HEK293 (cell line): ENCODE data around the gene LZIC.
A peak's percentile ranks its signal among the peaks of the same experiment; 100 is the strongest.

Experiments used
- CTCF ChIA-PET: fragments of 350-600 bp; formaldehyde crosslinking; extraction: SDS; loops from one replicate; lab custom pipeline; 2021; ENCODE audit warnings: antibody characterized with exemption; lab: Yijun Ruan, JAX
- POLR2A ChIA-PET: fragments of 300-600 bp; formaldehyde crosslinking; extraction: SDS; loops from one replicate; lab custom pipeline; 2020; ENCODE audit warnings: antibody characterized with exemption, inconsistent platforms; lab: Yijun Ruan, JAX
- H3K27ac ChIP-seq: fragments of 200-500 bp; sonication (Bioruptor generic); 2 replicates; pipeline ENCODE4 v1.5.1; 2014; ENCODE audit warnings: low read depth, low read length, control low read depth, inconsistent platforms; ENCODE audit errors: extremely low read depth
- H3K36me3 ChIP-seq, 2 experiments: fragments of 200-500 bp in 1 of 2; sonication (Bioruptor generic) in 1 of 2; 1 replicate in 1 of 2; 2 replicates in 1 of 2; pipeline ENCODE4 v1.5.1; 2014 to 2017; ENCODE audit warnings: inconsistent platforms in 2 of 2, low read length in 2 of 2; ENCODE audit not compliant: control insufficient read depth in 2 of 2, insufficient read depth in 1 of 2
- H3K4me1 ChIP-seq: fragments of 200-500 bp; sonication (Bioruptor generic); 2 replicates; pipeline ENCODE4 v1.5.1; 2014; ENCODE audit warnings: mild to moderate bottlenecking, low read length, inconsistent platforms; ENCODE audit not compliant: control insufficient read depth, insufficient read depth
- H3K4me3 ChIP-seq: 2 replicates; pipeline ENCODE4 v1.5.1; 2011; ENCODE audit warnings: low read depth, mild to moderate bottlenecking, control low read depth, low read length, moderate library complexity
- H3K9me3 ChIP-seq: fragments of 200-500 bp; sonication (Bioruptor generic); 2 replicates; pipeline ENCODE4 v1.5.1; 2014; ENCODE audit warnings: low read depth, low read length, inconsistent platforms; ENCODE audit not compliant: control insufficient read depth, insufficient read depth
- GLI4 ChIP-seq: fragments of 450-650 bp; formaldehyde crosslinking; IDR thresholded peaks from 2 replicates; pipeline ENCODE4 v1.5.1; 2016; ENCODE audit warnings: missing biosample characterization, missing genetic modification characterization
- GLIS1 ChIP-seq: fragments of 450-650 bp; formaldehyde crosslinking; IDR thresholded peaks from 2 replicates; pipeline ENCODE4 v1.5.1; 2016; ENCODE audit warnings: missing biosample characterization, missing genetic modification characterization
- HOXA7 ChIP-seq: sonication (generic); formaldehyde crosslinking; IDR thresholded peaks from 2 replicates; pipeline ENCODE4 v1.8.1; 2022; ENCODE audit warnings: missing genetic modification reagents, borderline replicate concordance
- SCRT2 ChIP-seq: fragments of 450-650 bp; formaldehyde crosslinking; IDR thresholded peaks from 2 replicates; pipeline ENCODE4 v1.5.1; 2016; ENCODE audit warnings: missing biosample characterization, missing genetic modification characterization
- SETDB1 ChIP-seq: IDR thresholded peaks from one replicate; pipeline ENCODE4 v1.6.1; 2017; ENCODE audit warnings: mild to moderate bottlenecking, low read length, moderate library complexity, mixed read lengths; ENCODE audit not compliant: insufficient read length
- SP2 ChIP-seq: fragments of 450-650 bp; formaldehyde crosslinking; IDR thresholded peaks from 2 replicates; pipeline ENCODE4 v1.5.1; 2016; ENCODE audit warnings: missing biosample characterization, missing genetic modification characterization
- ZBTB1 ChIP-seq: fragments of 450-650 bp; formaldehyde crosslinking; IDR thresholded peaks from 2 replicates; pipeline ENCODE4 v1.5.1; 2016; ENCODE audit warnings: missing biosample characterization, missing genetic modification characterization
- ZBTB21 ChIP-seq: fragments of 450-650 bp; formaldehyde crosslinking; IDR thresholded peaks from 2 replicates; pipeline ENCODE4 v1.5.1; 2017; ENCODE audit warnings: missing biosample characterization, missing genetic modification characterization
- ZFHX2 ChIP-seq: fragments of 450-650 bp; formaldehyde crosslinking; conservative IDR thresholded peaks from 2 replicates; pipeline ENCODE4 v1.5.1; 2016; ENCODE audit warnings: missing biosample characterization, missing genetic modification characterization
- ZFP41 ChIP-seq: fragments of 450-650 bp; formaldehyde crosslinking; IDR thresholded peaks from 2 replicates; pipeline ENCODE4 v1.5.1; 2016; ENCODE audit warnings: missing biosample characterization, missing genetic modification characterization, borderline replicate concordance
- ZNF10 ChIP-seq: fragments of 450-650 bp; formaldehyde crosslinking; IDR thresholded peaks from 2 replicates; pipeline ENCODE4 v1.5.1; 2017; ENCODE audit warnings: missing biosample characterization, missing genetic modification characterization
- ZNF202 ChIP-seq: fragments of 450-650 bp; formaldehyde crosslinking; IDR thresholded peaks from 2 replicates; pipeline ENCODE4 v1.5.1; 2016; ENCODE audit warnings: missing biosample characterization, missing genetic modification characterization, borderline replicate concordance
- ZNF335 ChIP-seq: fragments of 450-650 bp; formaldehyde crosslinking; conservative IDR thresholded peaks from 2 replicates; pipeline ENCODE4 v1.5.1; 2016; ENCODE audit warnings: missing biosample characterization, missing genetic modification characterization
- ZNF423 ChIP-seq: fragments of 450-650 bp; formaldehyde crosslinking; IDR thresholded peaks from 2 replicates; pipeline ENCODE4 v1.5.1; 2016; ENCODE audit warnings: missing biosample characterization, missing genetic modification characterization
- ZNF549 ChIP-seq: fragments of 450-650 bp; IDR thresholded peaks from 2 replicates; pipeline ENCODE4 v1.5.1; 2018; ENCODE audit warnings: missing biosample characterization, missing genetic modification characterization, mild to moderate bottlenecking, inconsistent platforms, moderate library complexity
- ZNF624 ChIP-seq: fragments of 450-650 bp; formaldehyde crosslinking; IDR thresholded peaks from 2 replicates; pipeline ENCODE4 v1.5.1; 2017; ENCODE audit warnings: missing biosample characterization, missing genetic modification characterization
- ZNF707 ChIP-seq: fragments of 450-650 bp; formaldehyde crosslinking; IDR thresholded peaks from 2 replicates; pipeline ENCODE4 v1.5.1; 2016; ENCODE audit warnings: missing biosample characterization, missing genetic modification characterization
- ZSCAN30 ChIP-seq: fragments of 450-650 bp; IDR thresholded peaks from 2 replicates; pipeline ENCODE4 v1.5.1; 2018; ENCODE audit warnings: missing biosample characterization, mild to moderate bottlenecking, missing genetic modification characterization, moderate library complexity
- TF ChIP-seq, protein P1 (sequence below): fragments of 450-650 bp; formaldehyde crosslinking; IDR thresholded peaks from 2 replicates; pipeline ENCODE4 v1.5.1; 2016; ENCODE audit warnings: missing biosample characterization, missing genetic modification characterization
- TF ChIP-seq, protein P2 (sequence below): fragments of 450-650 bp; formaldehyde crosslinking; IDR thresholded peaks from 2 replicates; pipeline ENCODE4 v1.5.1; 2016; ENCODE audit warnings: missing biosample characterization, missing genetic modification characterization
- TF ChIP-seq, protein P3 (sequence below): fragments of 450-650 bp; formaldehyde crosslinking; IDR thresholded peaks from 2 replicates; pipeline ENCODE4 v1.5.1; 2016; ENCODE audit warnings: missing biosample characterization, missing genetic modification characterization
- TF ChIP-seq, protein P4 (sequence below): fragments of 450-650 bp; formaldehyde crosslinking; IDR thresholded peaks from 2 replicates; pipeline ENCODE4 v1.5.1; 2016; ENCODE audit warnings: missing biosample characterization, missing genetic modification characterization, low read depth

The LZIC gene

DNA sequence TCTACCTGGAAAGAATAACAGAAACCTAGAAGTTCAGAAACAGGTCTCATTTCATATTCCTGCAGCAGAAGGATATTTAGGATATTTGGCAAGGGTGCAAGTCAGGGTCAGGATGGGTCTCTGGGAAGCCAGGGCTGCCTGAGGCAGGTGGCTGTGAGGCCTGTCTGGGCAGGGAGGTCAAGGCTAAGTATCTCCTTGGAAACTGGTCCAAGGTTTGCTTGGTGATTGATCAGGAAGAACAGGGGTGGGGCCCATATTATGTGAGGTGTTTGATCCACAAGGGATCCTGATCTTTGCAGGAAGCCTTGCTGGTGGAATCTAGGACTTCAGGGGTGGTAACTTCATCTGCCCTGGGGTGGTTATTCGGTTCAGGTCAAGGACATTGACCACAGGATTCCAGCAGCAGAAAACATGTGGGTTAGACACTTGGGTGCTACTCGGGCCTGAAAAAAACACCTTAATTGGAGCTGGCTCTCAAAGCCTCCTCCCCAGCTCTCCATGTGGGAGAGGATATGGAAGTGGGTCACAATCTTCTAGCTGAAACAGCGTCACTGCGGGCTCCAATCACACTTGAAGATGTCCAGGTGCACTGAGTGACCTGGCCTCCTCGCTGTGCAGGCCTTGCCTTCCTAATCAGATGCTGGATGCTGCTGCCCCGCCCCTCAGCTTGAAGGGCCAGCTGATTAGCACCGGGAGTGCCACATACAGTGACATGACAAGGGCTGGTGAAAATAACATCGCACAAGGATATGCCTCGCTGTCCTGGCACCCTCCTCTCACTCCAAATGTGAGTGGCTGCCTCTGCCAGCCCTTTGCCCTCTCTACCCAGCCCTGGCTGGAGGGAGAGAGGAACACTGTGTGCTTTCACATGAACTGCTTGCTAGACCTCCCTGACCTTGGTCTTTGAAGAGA lies 41.8 kb downstream of the LZIC start:
- Histone ChIP-seq H3K4me1 (no peaks in the 10 kb centered on the region), H3K4me3 (no peak overlapping the region), H3K9me3 (no peaks in the 10 kb centered on the region), H3K27ac (no peak overlapping the region), H3K36me3 (no peaks in the 10 kb centered on the region; a peak in 1 of 3 replicates)
- ChIA-PET POLR2A (no interaction called here), CTCF (no interaction called here)
- TF ChIP-seq, protein P1, sequence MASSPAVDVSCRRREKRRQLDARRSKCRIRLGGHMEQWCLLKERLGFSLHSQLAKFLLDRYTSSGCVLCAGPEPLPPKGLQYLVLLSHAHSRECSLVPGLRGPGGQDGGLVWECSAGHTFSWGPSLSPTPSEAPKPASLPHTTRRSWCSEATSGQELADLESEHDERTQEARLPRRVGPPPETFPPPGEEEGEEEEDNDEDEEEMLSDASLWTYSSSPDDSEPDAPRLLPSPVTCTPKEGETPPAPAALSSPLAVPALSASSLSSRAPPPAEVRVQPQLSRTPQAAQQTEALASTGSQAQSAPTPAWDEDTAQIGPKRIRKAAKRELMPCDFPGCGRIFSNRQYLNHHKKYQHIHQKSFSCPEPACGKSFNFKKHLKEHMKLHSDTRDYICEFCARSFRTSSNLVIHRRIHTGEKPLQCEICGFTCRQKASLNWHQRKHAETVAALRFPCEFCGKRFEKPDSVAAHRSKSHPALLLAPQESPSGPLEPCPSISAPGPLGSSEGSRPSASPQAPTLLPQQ (tag by site-specific recombination) = peak; percentile 52; the same call in 1 of the 2 replicates
- TF ChIP-seq ZBTB21 (no peak), ZNF10 (tag by site-specific recombination) (peak; percentile 78)

DNA sequence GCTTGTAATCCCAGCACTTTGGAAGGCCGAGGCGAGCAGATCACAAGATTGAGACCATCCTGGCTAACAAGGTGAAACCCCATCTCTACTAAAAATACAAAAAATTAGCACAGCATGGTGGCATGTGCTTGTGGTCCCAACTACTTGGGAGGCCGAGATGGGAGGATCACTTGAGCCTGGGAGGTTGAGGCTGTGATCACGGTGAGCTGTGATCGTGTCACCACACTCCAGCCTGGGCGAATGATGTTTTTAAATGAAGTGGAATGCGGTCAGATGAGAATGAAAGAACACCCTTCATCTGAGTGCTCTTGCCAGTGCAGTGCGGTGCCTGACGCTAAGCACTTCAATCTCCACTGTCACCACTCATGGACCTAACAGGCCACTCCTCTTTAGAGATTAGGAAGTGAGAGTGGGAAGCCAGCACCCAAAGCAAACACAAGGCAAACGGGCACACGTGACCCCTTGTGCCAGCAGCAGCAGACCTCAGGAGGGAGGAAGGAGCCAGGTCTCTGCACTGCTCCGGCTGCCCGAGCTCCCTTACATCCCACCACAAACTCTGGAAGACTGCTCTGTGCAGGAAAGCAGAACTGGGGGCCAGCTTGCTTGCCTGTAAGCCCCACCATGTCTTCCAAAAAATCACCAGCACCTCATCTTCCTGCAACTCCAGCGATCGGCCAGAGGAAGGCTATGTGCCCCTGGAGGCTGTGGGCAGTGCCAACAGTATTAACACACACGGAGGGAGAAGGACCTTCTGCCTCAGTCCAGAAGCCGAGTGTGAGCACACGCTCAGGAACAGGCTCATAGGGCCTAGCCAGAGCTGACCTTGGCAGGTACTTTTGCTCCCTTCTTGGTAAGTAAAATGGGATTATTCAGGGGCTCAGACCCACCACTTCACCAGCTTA lies 42.8 kb downstream of the LZIC start:
- H3K9me3 ChIP-seq = no peaks in the 10 kb centered on the region
- ChIA-PET CTCF (interaction anchor here (0.8 kb wide), 1 partner anchor 16 kb away, joined by 3 read pairs; no protein-coding TSS in a partner anchor), POLR2A (interaction anchor here (0.7 kb wide), 1 partner anchor 9 kb away, joined by 3 read pairs; no protein-coding TSS in a partner anchor)
- TF ChIP-seq, protein P2, sequence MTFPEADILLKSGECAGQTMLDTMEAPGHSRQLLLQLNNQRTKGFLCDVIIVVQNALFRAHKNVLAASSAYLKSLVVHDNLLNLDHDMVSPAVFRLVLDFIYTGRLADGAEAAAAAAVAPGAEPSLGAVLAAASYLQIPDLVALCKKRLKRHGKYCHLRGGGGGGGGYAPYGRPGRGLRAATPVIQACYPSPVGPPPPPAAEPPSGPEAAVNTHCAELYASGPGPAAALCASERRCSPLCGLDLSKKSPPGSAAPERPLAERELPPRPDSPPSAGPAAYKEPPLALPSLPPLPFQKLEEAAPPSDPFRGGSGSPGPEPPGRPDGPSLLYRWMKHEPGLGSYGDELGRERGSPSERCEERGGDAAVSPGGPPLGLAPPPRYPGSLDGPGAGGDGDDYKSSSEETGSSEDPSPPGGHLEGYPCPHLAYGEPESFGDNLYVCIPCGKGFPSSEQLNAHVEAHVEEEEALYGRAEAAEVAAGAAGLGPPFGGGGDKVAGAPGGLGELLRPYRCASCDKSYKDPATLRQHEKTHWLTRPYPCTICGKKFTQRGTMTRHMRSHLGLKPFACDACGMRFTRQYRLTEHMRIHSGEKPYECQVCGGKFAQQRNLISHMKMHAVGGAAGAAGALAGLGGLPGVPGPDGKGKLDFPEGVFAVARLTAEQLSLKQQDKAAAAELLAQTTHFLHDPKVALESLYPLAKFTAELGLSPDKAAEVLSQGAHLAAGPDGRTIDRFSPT = no peak
- no peak for TF ChIP-seq ZNF707 (tag by site-specific recombination)
- no peak for TF ChIP-seq GLIS1 (tag by site-specific recombination)
- TF ChIP-seq ZNF549 (tag by site-specific recombination) = no peak
- TF ChIP-seq SCRT2 (tag by site-specific recombination) = no peak
- TF ChIP-seq HOXA7 (CRISPR knock-in tag) = no peak
- no peak for TF ChIP-seq ZBTB1 (tag by site-specific recombination)
- TF ChIP-seq ZBTB21 = no peak
- TF ChIP-seq, protein P3, sequence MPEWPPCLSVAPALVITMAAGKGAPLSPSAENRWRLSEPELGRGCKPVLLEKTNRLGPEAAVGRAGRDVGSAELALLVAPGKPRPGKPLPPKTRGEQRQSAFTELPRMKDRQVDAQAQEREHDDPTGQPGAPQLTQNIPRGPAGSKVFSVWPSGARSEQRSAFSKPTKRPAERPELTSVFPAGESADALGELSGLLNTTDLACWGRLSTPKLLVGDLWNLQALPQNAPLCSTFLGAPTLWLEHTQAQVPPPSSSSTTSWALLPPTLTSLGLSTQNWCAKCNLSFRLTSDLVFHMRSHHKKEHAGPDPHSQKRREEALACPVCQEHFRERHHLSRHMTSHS (tag by site-specific recombination) = no peak
- no peak for TF ChIP-seq SETDB1
- no peak for TF ChIP-seq SP2
- TF ChIP-seq, protein P4, sequence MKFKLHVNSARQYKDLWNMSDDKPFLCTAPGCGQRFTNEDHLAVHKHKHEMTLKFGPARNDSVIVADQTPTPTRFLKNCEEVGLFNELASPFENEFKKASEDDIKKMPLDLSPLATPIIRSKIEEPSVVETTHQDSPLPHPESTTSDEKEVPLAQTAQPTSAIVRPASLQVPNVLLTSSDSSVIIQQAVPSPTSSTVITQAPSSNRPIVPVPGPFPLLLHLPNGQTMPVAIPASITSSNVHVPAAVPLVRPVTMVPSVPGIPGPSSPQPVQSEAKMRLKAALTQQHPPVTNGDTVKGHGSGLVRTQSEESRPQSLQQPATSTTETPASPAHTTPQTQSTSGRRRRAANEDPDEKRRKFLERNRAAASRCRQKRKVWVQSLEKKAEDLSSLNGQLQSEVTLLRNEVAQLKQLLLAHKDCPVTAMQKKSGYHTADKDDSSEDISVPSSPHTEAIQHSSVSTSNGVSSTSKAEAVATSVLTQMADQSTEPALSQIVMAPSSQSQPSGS (tag by site-specific recombination) = no peak
- no peak for TF ChIP-seq ZNF624 (tag by site-specific recombination)
- TF ChIP-seq GLI4 = no peak
- no peak for TF ChIP-seq ZNF423 (tag by site-specific recombination)
- no peak for TF ChIP-seq ZFP41
- no peak for TF ChIP-seq ZNF335 (tag by site-specific recombination)
- no peak for TF ChIP-seq ZSCAN30 (tag by site-specific recombination)
- no peak for TF ChIP-seq ZNF202
- no peak for TF ChIP-seq ZFHX2
- H3K36me3 ChIP-seq = no peaks in the 10 kb centered on the region; a peak in 1 of 3 replicates
- no peaks in the 10 kb centered on the region for H3K4me1 ChIP-seq
- no peak overlapping the region for H3K4me3 ChIP-seq
- no peak overlapping the region for H3K27ac ChIP-seq
